H9 (cell line): Measurements from ENCODE around the gene PACSIN2. TPM values are rescaled to one million over a fixed set of nuclear protein-coding genes. Genes with fewer than 3 reads are reported as not detected.
A peak's percentile ranks its signal among the peaks of the same experiment; 100 is the strongest.

Experiments used
- DNase-seq: peaks from one replicate; pipeline ENCODE4 v3.0.0-alpha.2; 2017
- H2AFZ ChIP-seq: one replicate; pipeline ENCODE4 v1.6.1; 2013; ENCODE audit warnings: mild to moderate bottlenecking, low read length, control low read depth, moderate library complexity
- H2AK5ac ChIP-seq: 2 replicates; pipeline ENCODE4 v1.6.1; 2013; ENCODE audit warnings: low read length, control low read depth, mixed read lengths; ENCODE audit not compliant: insufficient read length
- H2BK120ac ChIP-seq: one replicate; pipeline ENCODE4 v1.6.1; 2013; ENCODE audit warnings: low read depth, mild to moderate bottlenecking, low read length, control low read depth, inconsistent platforms; ENCODE audit not compliant: poor library complexity, severe bottlenecking
- H2BK12ac ChIP-seq: 2 replicates; pipeline ENCODE4 v1.6.1; 2013; ENCODE audit warnings: low read length, control low read depth, mixed read lengths, low read depth; ENCODE audit not compliant: insufficient read length
- H2BK15ac ChIP-seq: 2 replicates; pipeline ENCODE4 v1.6.1; 2013; ENCODE audit warnings: low read depth, low read length, control low read depth
- H2BK20ac ChIP-seq: one replicate; pipeline ENCODE4 v1.6.1; 2013; ENCODE audit warnings: low read depth, mild to moderate bottlenecking, low read length, control low read depth, inconsistent platforms; ENCODE audit not compliant: poor library complexity, severe bottlenecking
- H2BK5ac ChIP-seq: 2 replicates; pipeline ENCODE4 v1.6.1; 2013; ENCODE audit warnings: low read length, control low read depth, mixed read lengths; ENCODE audit not compliant: insufficient read length
- H3K14ac ChIP-seq: 2 replicates; pipeline ENCODE4 v1.6.1; 2013; ENCODE audit warnings: low read length, control low read depth; ENCODE audit not compliant: insufficient read depth
- H3K18ac ChIP-seq: 2 replicates; pipeline ENCODE4 v1.6.1; 2013; ENCODE audit warnings: low read depth, mild to moderate bottlenecking, mixed read lengths, low read length, control low read depth; ENCODE audit not compliant: insufficient read length
- H3K23ac ChIP-seq: 2 replicates; pipeline ENCODE4 v1.6.1; 2013; ENCODE audit warnings: low read length, control low read depth, mixed read lengths, low read depth; ENCODE audit not compliant: insufficient read length
- H3K23me2 ChIP-seq: 2 replicates; pipeline ENCODE4 v1.6.1; 2013; ENCODE audit warnings: low read depth, mild to moderate bottlenecking, mixed read lengths, low read length, control low read depth; ENCODE audit not compliant: insufficient read length, poor library complexity, severe bottlenecking
- H3K27ac ChIP-seq: 2 replicates; pipeline ENCODE4 v1.5.1; 2013; ENCODE audit warnings: low read length, control low read depth, mixed read lengths, low read depth; ENCODE audit not compliant: insufficient read length
- H3K27me3 ChIP-seq: 2 replicates; pipeline ENCODE4 v1.6.1; 2013; ENCODE audit warnings: low read length, control low read depth, inconsistent platforms; ENCODE audit not compliant: insufficient read depth
- H3K4ac ChIP-seq: 2 replicates; pipeline ENCODE4 v1.6.1; 2013; ENCODE audit warnings: low read depth, mild to moderate bottlenecking, control low read depth, inconsistent platforms, low read length, moderate library complexity
- H3K4me1 ChIP-seq: 2 replicates; pipeline ENCODE4 v1.6.1; 2013; ENCODE audit warnings: low read length, control low read depth, inconsistent platforms; ENCODE audit not compliant: insufficient read depth
- H3K4me2 ChIP-seq: 2 replicates; pipeline ENCODE4 v1.6.1; 2013; ENCODE audit warnings: low read length, control low read depth, mixed read lengths; ENCODE audit not compliant: insufficient read length, insufficient read depth
- H3K56ac ChIP-seq: 2 replicates; pipeline ENCODE4 v1.6.1; 2013; ENCODE audit warnings: low read depth, mild to moderate bottlenecking, mixed read lengths, low read length, control low read depth; ENCODE audit not compliant: insufficient read length
- H3K79me1 ChIP-seq: 2 replicates; pipeline ENCODE4 v1.6.1; 2013; ENCODE audit warnings: low read depth, mild to moderate bottlenecking, moderate library complexity, low read length, control low read depth, inconsistent platforms; ENCODE audit not compliant: insufficient read depth, poor library complexity, severe bottlenecking
- H3K79me2 ChIP-seq: 2 replicates; pipeline ENCODE4 v1.6.1; 2013; ENCODE audit warnings: low read length, control low read depth, inconsistent platforms; ENCODE audit not compliant: insufficient read depth
- H3K9ac ChIP-seq: 2 replicates; pipeline ENCODE4 v1.6.1; 2013; ENCODE audit warnings: low read length, control low read depth, mixed read lengths; ENCODE audit not compliant: insufficient read length; ENCODE audit errors: extremely low read depth
- H3K9me3 ChIP-seq: one replicate; pipeline ENCODE4 v1.6.1; 2013; ENCODE audit warnings: low read depth, low read length, inconsistent platforms; ENCODE audit not compliant: control insufficient read depth
- H3T11ph ChIP-seq: one replicate; pipeline ENCODE4 v1.6.1; 2013; ENCODE audit warnings: mild to moderate bottlenecking, low read length, control low read depth, inconsistent platforms
- H4K20me1 ChIP-seq: one replicate; pipeline ENCODE4 v1.6.1; 2013; ENCODE audit not compliant: control insufficient read depth, insufficient read length, insufficient read depth
- H4K5ac ChIP-seq: 2 replicates; pipeline ENCODE4 v1.6.1; 2013; ENCODE audit warnings: low read depth, mild to moderate bottlenecking, mixed read lengths, low read length, control low read depth; ENCODE audit not compliant: insufficient read length
- H4K8ac ChIP-seq: replicated peaks from 2 replicates; pipeline ENCODE4 v1.6.1; 2013; ENCODE audit warnings: low read length, control low read depth, mixed read lengths, low read depth; ENCODE audit not compliant: insufficient read length
- H4K91ac ChIP-seq: 2 replicates; pipeline ENCODE4 v1.6.1; 2013; ENCODE audit warnings: low read depth, mild to moderate bottlenecking, moderate library complexity, mixed read lengths, low read length, control low read depth; ENCODE audit not compliant: insufficient read length
- H3K27ac Mint-ChIP-seq, 3 experiments: 2 replicates in 2 of 3; 3 replicates in 1 of 3; pipeline ENCODE4 v1.8.0; 2020 to 2021; ENCODE audit warnings: mixed read lengths in 3 of 3, mild to moderate bottlenecking in 1 of 3, moderate library complexity in 1 of 3
- H3K27me3 Mint-ChIP-seq: 2 replicates; pipeline ENCODE4 v1.8.0; 2021; ENCODE audit warnings: low read depth, mild to moderate bottlenecking, moderate library complexity, mixed read lengths
- H3K36me3 Mint-ChIP-seq, 3 experiments: 2 replicates in 2 of 3; 3 replicates in 1 of 3; pipeline ENCODE4 v1.8.0; 2020 to 2021; ENCODE audit warnings: low read depth in 3 of 3, mixed read lengths in 3 of 3; ENCODE audit not compliant: insufficient read depth in 1 of 3
- H3K4me1 Mint-ChIP-seq, 2 experiments: 2 replicates each; pipeline ENCODE4 v1.8.0; 2020; ENCODE audit warnings: mixed read lengths in 2 of 2
- H3K4me3 Mint-ChIP-seq, 2 experiments: 2 replicates in 1 of 2; 3 replicates in 1 of 2; pipeline ENCODE4 v1.8.0; 2020 to 2021; ENCODE audit warnings: mild to moderate bottlenecking in 2 of 2, mixed read lengths in 2 of 2, moderate library complexity in 1 of 2
- H3K9me3 Mint-ChIP-seq, 2 experiments: 2 replicates in 1 of 2; 3 replicates in 1 of 2; pipeline ENCODE4 v1.8.0; 2020; ENCODE audit warnings: mild to moderate bottlenecking in 2 of 2, mixed read lengths in 2 of 2, moderate library complexity in 1 of 2
- WGBS: extraction: QIAGEN DNeasy Blood & Tissue Kit; methylation state at CpG from one replicate; pipeline ENCODE4 v1.1.7; 2013; ENCODE audit warnings: missing lambda C conversion rate, low lambda C conversion rate, mixed read lengths; ENCODE audit not compliant: insufficient read length; ENCODE audit errors: extremely low coverage; 5-methylcytosine and 5-hydroxymethylcytosine counted together
- total RNA-seq: library from RNA; stranded (reverse); gene quantifications from 2 replicates; pipeline ENCODE4 v1.2.1, GENCODE V29; 2021
- TF ChIP-seq, protein P1 (sequence below): fragments of 200-600 bp; sonication (generic); conservative IDR thresholded peaks from 3 replicates; pipeline ENCODE4 v1.8.0; 2021; ENCODE audit warnings: antibody characterized with exemption, mild to moderate bottlenecking

Gene PACSIN2
- total RNA-seq, 1 experiment from 2014 or later = 62.3 TPM

DNA sequence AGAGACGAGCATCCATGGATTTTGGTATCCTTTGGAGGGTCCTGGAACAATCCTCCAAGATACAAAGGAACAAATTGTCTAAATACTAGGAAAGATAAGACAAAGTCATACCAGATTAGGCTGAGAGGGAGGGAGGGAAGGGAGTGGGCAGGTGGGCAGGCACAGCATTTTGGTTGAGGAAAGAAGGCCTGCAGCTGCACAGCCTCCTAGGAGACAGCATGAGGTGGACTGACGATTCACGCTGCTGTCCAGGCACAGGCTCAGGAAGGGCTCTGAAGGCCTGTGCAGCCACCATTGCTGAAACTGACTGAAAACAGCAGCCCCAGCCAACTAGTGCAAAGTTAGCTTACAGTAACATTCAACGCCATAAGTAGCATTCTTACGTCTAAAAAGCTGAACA lies 64.7 kb downstream of the PACSIN2 start:
- Histone ChIP-seq H3K79me1 (peaks cover 11% of the 10 kb centered on the region), H3K9ac (no peak overlapping the region), H3K79me2 (peaks cover 15% of the 10 kb centered on the region; the same call in 1 of the 2 replicates), H2BK12ac (no peak overlapping the region), H3K56ac (no peak overlapping the region), H2BK20ac (no peak overlapping the region), H3K14ac (no peak overlapping the region), H3T11ph (no peak overlapping the region), H4K5ac (no peak overlapping the region), H2BK15ac (no peak overlapping the region), H3K27ac (no peak overlapping the region), H4K20me1 (no peaks in the 10 kb centered on the region), H2AK5ac (no peak overlapping the region), H3K4ac (no peak overlapping the region), H3K23ac (no peak overlapping the region), H3K18ac (no peak overlapping the region), H3K9me3 (no peaks in the 10 kb centered on the region), H4K91ac (no peak overlapping the region), H2BK120ac (no peak overlapping the region), H4K8ac (no peak overlapping the region), H3K23me2 (no peaks in the 10 kb centered on the region), H3K27me3 (no peaks in the 10 kb centered on the region), H3K4me2 (no peak overlapping the region), H3K4me1 (peaks cover 16% of the 10 kb centered on the region), H2AFZ (no peak overlapping the region), H2BK5ac (no peak overlapping the region)
- Mint-ChIP-seq H3K4me3 (no peak overlapping the region), H3K4me1 (peaks cover 55 to 60% of the 10 kb centered on the region in 2 experiments), H3K36me3 (peaks cover 0 to 9% (median 0%) of the 10 kb centered on the region in 3 experiments; a peak in 1 of 7 replicates), H3K27me3 (no peaks in the 10 kb centered on the region; the same call in 1 of the 2 replicates), H3K27ac (peak overlapping the region in 1 of 3 experiments; percentile 58; a peak in 2 of 7 replicates), H3K9me3 (no peaks in the 10 kb centered on the region; a peak in 1 of 5 replicates)
- peak; percentile 20 for DNase-seq
- TF ChIP-seq, protein P1, sequence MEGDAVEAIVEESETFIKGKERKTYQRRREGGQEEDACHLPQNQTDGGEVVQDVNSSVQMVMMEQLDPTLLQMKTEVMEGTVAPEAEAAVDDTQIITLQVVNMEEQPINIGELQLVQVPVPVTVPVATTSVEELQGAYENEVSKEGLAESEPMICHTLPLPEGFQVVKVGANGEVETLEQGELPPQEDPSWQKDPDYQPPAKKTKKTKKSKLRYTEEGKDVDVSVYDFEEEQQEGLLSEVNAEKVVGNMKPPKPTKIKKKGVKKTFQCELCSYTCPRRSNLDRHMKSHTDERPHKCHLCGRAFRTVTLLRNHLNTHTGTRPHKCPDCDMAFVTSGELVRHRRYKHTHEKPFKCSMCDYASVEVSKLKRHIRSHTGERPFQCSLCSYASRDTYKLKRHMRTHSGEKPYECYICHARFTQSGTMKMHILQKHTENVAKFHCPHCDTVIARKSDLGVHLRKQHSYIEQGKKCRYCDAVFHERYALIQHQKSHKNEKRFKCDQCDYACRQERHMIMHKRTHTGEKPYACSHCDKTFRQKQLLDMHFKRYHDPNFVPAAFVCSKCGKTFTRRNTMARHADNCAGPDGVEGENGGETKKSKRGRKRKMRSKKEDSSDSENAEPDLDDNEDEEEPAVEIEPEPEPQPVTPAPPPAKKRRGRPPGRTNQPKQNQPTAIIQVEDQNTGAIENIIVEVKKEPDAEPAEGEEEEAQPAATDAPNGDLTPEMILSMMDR = no peak
- WGBS = no CpG with 5 or more reads among the region's 5 CpGs
